A673 (cell line): ENCODE results near the gene SPATC1L. TPM values are rescaled to one million over a fixed set of nuclear protein-coding genes. Genes with fewer than 3 reads are reported as not detected.

Experiments used
- BruUV-seq: library from RNA; stranded (reverse); fragments of 400-500 nt; replicated peaks from 2 replicates; lab custom pipeline; 2021; lab: Mats Ljungman, UMichigan
- CTCF ChIA-PET: fragments of 300-600 bp; sonication (Branson Sonifier 250); formaldehyde crosslinking; loops from one replicate; lab custom pipeline; 2022; ENCODE audit warnings: antibody characterized with exemption; lab: Charles Lee
- POLR2A ChIA-PET: fragments of 300-600 bp; sonication (Branson Sonifier 250); formaldehyde crosslinking; loops from one replicate; lab custom pipeline; 2022; ENCODE audit warnings: antibody characterized with exemption; ENCODE audit not compliant: low non-redundant PET; lab: Charles Lee
- DNase-seq: peaks from one replicate; pipeline ENCODE4 v3.0.0-alpha.2; 2015; ENCODE audit warnings: low spot score
- H3K27ac ChIP-seq: fragments of 200-600 bp; sonication (generic); 2 replicates; pipeline ENCODE4 v1.5.1; 2016; ENCODE audit warnings: mixed run types, low read depth, mild to moderate bottlenecking, mixed read lengths, antibody characterized with exemption, low read length; ENCODE audit not compliant: poor library complexity, severe bottlenecking
- H3K27me3 ChIP-seq: fragments of 200-600 bp; sonication (generic); replicated peaks from 2 replicates; pipeline ENCODE4 v1.6.1; 2017; ENCODE audit warnings: mixed run types, low read depth, mild to moderate bottlenecking, mixed read lengths, antibody characterized with exemption, low read length; ENCODE audit not compliant: insufficient read depth, poor library complexity
- H3K36me3 ChIP-seq: fragments of 200-600 bp; sonication (generic); 2 replicates; pipeline ENCODE4 v1.6.1; 2016; ENCODE audit warnings: mixed run types, mild to moderate bottlenecking, mixed read lengths, antibody characterized with exemption, low read length; ENCODE audit not compliant: insufficient read depth, poor library complexity, severe bottlenecking
- H3K4me1 ChIP-seq: fragments of 200-600 bp; sonication (generic); 2 replicates; pipeline ENCODE4 v1.6.1; 2017; ENCODE audit warnings: mixed run types, mild to moderate bottlenecking, mixed read lengths, antibody characterized with exemption, low read length; ENCODE audit not compliant: insufficient read depth, poor library complexity, severe bottlenecking
- H3K4me3 ChIP-seq: fragments of 200-600 bp; sonication (generic); 2 replicates; pipeline ENCODE4 v1.5.1; 2016; ENCODE audit warnings: low read depth, mixed run types, mild to moderate bottlenecking, mixed read lengths, low read length; ENCODE audit not compliant: poor library complexity, severe bottlenecking
- H3K9me3 ChIP-seq: fragments of 200-600 bp; sonication (generic); 2 replicates; pipeline ENCODE4 v1.6.1; 2016; ENCODE audit warnings: mixed run types, low read depth, mild to moderate bottlenecking, mixed read lengths, antibody characterized with exemption, low read length; ENCODE audit not compliant: poor library complexity, severe bottlenecking
- EZH2 ChIP-seq: fragments of 200-600 bp; sonication (generic); IDR thresholded peaks from 2 replicates; pipeline ENCODE4 v1.6.1; 2017; ENCODE audit warnings: borderline replicate concordance, low read depth, mild to moderate bottlenecking, mixed read lengths, antibody characterized with exemption, low read length; ENCODE audit not compliant: poor library complexity, severe bottlenecking
- intact Hi-C: fragments of 100-400 bp; cut with micrococcal nuclease; formaldehyde crosslinking; loops from one replicate; pipeline ENCODE4 v1.10.0; 2022; ENCODE audit not compliant: unreplicated experiment
- total RNA-seq: library from RNA; stranded (reverse); gene quantifications from 2 replicates; pipeline ENCODE4 v1.2.3, GENCODE V29; 2021
- TF ChIP-seq, protein P1 (sequence below): fragments of 300-800, 200-600 bp; sonication (generic); conservative IDR thresholded peaks from 2 replicates; pipeline ENCODE4 v1.5.1; 2017; ENCODE audit warnings: low read depth, mild to moderate bottlenecking, antibody characterized with exemption, low read length, moderate library complexity, mixed read lengths

The SPATC1L gene
- total RNA-seq, 1 experiment from 2014 or later: 30.9 TPM

DNA sequence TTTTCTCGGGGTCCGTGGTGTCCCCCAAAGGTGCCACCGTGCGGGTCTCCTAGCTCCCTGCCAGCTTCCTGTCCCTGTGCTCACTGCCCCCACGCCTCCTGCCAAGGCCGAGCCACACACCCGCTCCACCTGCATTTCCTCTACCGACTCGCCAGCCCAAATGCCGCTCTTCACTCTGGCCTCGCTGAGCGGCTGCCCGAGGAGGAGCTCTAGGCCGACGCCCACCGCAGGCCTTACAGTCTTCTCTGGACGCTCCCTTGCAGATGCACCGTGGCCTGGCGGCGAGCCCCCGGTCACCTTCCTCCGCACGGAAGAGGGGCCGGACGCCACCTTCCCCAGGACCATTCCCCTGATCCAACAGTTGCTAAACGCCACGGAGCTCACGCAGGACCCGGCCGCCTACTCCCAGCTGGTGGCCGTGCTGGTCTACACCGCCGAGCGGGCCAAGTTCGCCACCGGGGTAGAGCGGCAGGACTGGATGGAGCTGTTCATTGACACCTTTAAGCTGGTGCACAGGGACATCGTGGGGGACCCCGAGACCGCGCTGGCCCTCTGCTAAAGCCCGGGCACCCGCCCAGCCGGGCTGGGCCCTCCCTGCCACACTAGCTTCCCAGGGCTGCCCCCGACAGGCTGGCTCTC, 55.2 kb downstream of the SPATC1L start:
- no TSS peak for BruUV-seq
- DNase-seq: no peak
- Histone ChIP-seq H3K36me3 (no peaks in the 10 kb centered on the region), H3K4me1 (no peaks in the 10 kb centered on the region), H3K27me3 (no peaks in the 10 kb centered on the region), H3K9me3 (no peaks in the 10 kb centered on the region), H3K27ac (no peak overlapping the region), H3K4me3 (no peak overlapping the region)
- intact Hi-C loops: no loop called here
- POLR2A ChIA-PET: no interaction called here
- TF ChIP-seq EZH2: no peak
- TF ChIP-seq, protein P1, sequence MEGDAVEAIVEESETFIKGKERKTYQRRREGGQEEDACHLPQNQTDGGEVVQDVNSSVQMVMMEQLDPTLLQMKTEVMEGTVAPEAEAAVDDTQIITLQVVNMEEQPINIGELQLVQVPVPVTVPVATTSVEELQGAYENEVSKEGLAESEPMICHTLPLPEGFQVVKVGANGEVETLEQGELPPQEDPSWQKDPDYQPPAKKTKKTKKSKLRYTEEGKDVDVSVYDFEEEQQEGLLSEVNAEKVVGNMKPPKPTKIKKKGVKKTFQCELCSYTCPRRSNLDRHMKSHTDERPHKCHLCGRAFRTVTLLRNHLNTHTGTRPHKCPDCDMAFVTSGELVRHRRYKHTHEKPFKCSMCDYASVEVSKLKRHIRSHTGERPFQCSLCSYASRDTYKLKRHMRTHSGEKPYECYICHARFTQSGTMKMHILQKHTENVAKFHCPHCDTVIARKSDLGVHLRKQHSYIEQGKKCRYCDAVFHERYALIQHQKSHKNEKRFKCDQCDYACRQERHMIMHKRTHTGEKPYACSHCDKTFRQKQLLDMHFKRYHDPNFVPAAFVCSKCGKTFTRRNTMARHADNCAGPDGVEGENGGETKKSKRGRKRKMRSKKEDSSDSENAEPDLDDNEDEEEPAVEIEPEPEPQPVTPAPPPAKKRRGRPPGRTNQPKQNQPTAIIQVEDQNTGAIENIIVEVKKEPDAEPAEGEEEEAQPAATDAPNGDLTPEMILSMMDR: no peak
- CTCF ChIA-PET: no interaction called here

DNA sequence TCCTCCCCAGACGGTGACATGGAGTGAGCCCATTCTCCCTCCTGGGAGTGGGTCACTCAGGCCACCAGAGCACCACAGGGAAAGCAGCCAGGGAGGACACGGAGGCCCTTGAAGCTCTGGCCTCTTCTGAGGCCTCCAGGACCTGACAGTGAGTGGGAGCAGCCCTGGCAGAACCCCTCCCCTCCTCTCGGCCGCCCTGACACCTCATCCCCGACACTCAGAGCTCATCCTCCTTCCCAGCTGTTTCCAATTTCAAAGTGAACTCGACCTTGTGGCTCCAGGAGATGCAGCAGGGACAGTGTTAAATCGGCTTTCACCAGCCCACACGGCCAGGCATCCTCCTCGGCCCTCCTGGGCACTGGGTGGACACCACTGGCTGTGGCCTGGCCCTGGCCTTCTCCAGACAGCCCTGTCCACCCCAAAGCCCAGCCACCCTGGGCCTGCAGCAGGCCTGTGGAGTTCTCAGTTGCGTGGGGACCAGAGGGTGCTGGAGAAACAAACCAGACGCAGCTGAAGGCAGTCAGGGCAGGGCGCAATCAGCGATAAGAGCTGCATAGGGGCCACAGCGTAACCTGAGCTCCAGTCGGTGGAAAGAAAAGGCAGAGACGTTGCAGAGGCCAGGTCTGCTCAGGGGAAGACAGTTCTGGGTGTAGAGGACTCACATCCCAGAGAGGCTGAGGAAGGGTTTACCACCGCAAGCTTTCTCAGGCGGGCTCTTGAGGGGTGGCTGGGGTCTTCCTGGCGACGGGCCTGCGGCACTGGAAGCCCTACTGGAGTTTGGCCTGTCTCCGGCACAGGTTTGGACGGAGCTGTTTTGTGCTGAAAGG, 55.9 kb downstream of the SPATC1L start:
- no peaks in the 10 kb centered on the region for H3K36me3 ChIP-seq
- TF ChIP-seq, protein P1: no peak
- no peak for TF ChIP-seq EZH2
- intact Hi-C loops: no loop called here
- ChIA-PET CTCF (no interaction called here), POLR2A (no interaction called here)
- H3K27me3 ChIP-seq: no peaks in the 10 kb centered on the region
- H3K4me3 ChIP-seq: no peak overlapping the region
- no peaks in the 10 kb centered on the region for H3K4me1 ChIP-seq
- BruUV-seq: no TSS peak
- no peak for DNase-seq
- no peaks in the 10 kb centered on the region for H3K9me3 ChIP-seq
- H3K27ac ChIP-seq: no peak overlapping the region

DNA sequence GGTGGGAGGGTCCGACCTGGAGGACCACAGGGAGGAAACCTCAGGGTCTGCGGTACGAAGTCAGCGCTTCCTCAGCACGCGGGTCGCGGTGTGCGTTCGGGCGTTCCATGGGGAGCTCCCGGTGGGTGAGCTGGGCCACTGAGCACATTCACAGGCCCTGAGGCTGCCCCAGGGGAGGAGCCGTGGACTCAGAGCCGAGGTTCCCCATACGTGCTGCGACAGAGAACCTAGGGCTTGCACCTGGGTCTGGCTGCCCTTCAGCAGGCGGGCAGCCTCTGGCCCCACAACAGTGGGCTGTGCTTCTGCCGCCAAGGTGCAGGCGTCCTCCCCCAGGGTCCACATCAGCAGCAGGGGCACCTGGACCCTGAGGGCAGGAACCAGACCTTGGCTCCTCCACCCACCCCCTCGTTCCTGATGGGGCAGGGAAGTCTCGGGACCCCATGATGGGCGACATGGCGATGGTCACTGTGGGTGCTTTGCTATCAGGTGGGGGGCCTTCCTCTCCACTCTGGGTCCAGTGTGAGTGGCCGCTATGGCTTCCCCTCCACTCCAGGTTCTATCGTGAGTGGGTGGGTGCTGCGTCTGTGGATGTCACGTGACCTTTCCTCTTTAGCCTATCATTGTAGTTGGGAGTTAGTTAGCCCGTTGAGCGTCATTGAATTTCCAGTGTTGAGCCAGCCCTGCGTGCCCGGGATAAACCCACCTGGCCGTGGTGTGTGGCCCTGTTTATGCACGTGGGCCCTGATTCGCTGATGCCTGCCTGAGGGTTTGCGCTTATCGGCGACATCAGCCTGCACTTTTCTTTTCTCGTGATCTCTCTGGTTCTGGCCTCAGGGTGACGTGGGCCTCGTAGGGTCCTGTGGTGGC, 56.8 kb downstream of the SPATC1L start:
- ChIA-PET CTCF (no interaction called here), POLR2A (no interaction called here)
- intact Hi-C loops: no loop called here
- no TSS peak for BruUV-seq
- H3K27ac ChIP-seq: no peak overlapping the region
- TF ChIP-seq, protein P1: no peak
- no peak for TF ChIP-seq EZH2
- no peaks in the 10 kb centered on the region for H3K9me3 ChIP-seq
- H3K36me3 ChIP-seq: no peaks in the 10 kb centered on the region
- DNase-seq: no peak
- no peak overlapping the region for H3K4me3 ChIP-seq
- H3K4me1 ChIP-seq: no peaks in the 10 kb centered on the region
- no peaks in the 10 kb centered on the region for H3K27me3 ChIP-seq
